NT2/D1 (cell line): ENCODE measurements around the gene CRTC1.

Experiments
- DNase-seq: peaks from one replicate; pipeline ENCODE4 v3.0.0-alpha.2; 2011; ENCODE audit warnings: low read depth, low spot score
- H3K27me3 ChIP-seq: 2 replicates; pipeline ENCODE4 v1.6.0; 2011; ENCODE audit warnings: mild to moderate bottlenecking; ENCODE audit not compliant: insufficient read length, insufficient read depth
- H3K36me3 ChIP-seq: 2 replicates; pipeline ENCODE4 v1.6.1; 2011; ENCODE audit warnings: mild to moderate bottlenecking, low read length, mixed read lengths; ENCODE audit not compliant: insufficient read depth, insufficient read length
- H3K4me1 ChIP-seq: 2 replicates; pipeline ENCODE4 v1.5.1; 2011; ENCODE audit not compliant: insufficient read depth, insufficient read length
- H3K4me3 ChIP-seq: 2 replicates; pipeline ENCODE4 v1.5.1; 2011; ENCODE audit warnings: low read depth; ENCODE audit not compliant: insufficient read length
- H3K9ac ChIP-seq: 2 replicates; pipeline ENCODE4 v1.6.0; 2011; ENCODE audit warnings: low read depth; ENCODE audit not compliant: insufficient read length
- H3K9me3 ChIP-seq: 2 replicates; pipeline ENCODE4 v1.5.1; 2011; ENCODE audit warnings: mild to moderate bottlenecking, low read length; ENCODE audit not compliant: insufficient read depth
- SUZ12 ChIP-seq: IDR thresholded peaks from 2 replicates; pipeline ENCODE4 v1.6.1; 2011; ENCODE audit not compliant: insufficient read length, insufficient read depth; ENCODE audit errors: extremely low read depth
- YY1 ChIP-seq: IDR thresholded peaks from 2 replicates; pipeline ENCODE4 v1.6.1; 2011; ENCODE audit not compliant: insufficient read length, insufficient read depth
- ZNF274 ChIP-seq: IDR thresholded peaks from 2 replicates; pipeline ENCODE4 v1.6.1; 2011; ENCODE audit warnings: mild to moderate bottlenecking, low read depth, low read length

Gene CRTC1

GRCh38 chr19:18750295-18750970 is 67.0 kb downstream of the CRTC1 start:
- Histone ChIP-seq H3K9ac (peak overlapping the region; percentile 34), H3K36me3 (peaks cover 29% of the 10 kb centered on the region), H3K4me1 (peaks cover 26% of the 10 kb centered on the region), H3K4me3 (no peak overlapping the region), H3K27me3 (no peaks in the 10 kb centered on the region), H3K9me3 (no peaks in the 10 kb centered on the region)
- no peak for DNase-seq
- TF ChIP-seq ZNF274: no peak
- TF ChIP-seq YY1: no peak
- no peak for TF ChIP-seq SUZ12

GRCh38 chr19:18751571-18751970 is 68.1 kb downstream of the CRTC1 start:
- H3K9ac ChIP-seq: peak overlapping the region; percentile 36
- H3K36me3 ChIP-seq: peaks cover 29% of the 10 kb centered on the region
- peaks cover 19% of the 10 kb centered on the region for H3K4me1 ChIP-seq
- no peak overlapping the region for H3K4me3 ChIP-seq
- TF ChIP-seq ZNF274: no peak
- no peak for TF ChIP-seq SUZ12
- TF ChIP-seq YY1: no peak
- DNase-seq: no peak
- no peaks in the 10 kb centered on the region for H3K9me3 ChIP-seq
- no peaks in the 10 kb centered on the region for H3K27me3 ChIP-seq

DNA sequence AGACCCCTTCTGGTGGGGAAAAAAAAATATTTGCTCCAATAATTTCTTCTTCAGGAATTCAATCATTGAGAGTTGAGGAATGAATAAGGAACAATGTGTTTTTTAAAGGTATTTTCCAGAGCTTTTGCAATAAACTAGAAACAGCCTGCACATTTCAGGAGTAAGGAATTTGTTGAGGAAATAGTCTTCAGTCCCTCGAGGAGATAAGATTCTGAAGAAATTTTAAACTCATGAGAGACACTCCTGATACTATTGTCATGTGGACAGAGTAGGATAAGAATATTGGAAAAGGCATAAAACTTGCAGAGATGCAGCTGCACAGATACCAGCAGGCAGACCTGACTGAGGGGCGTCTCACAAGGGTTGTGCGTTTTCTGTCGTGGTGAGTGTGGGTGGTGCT is 71.0 kb downstream of the CRTC1 start:
- no peak overlapping the region for H3K9ac ChIP-seq
- DNase-seq: no peak
- H3K9me3 ChIP-seq: no peaks in the 10 kb centered on the region
- H3K4me3 ChIP-seq: no peak overlapping the region
- peaks cover 22% of the 10 kb centered on the region for H3K4me1 ChIP-seq
- peaks cover 28% of the 10 kb centered on the region for H3K36me3 ChIP-seq
- TF ChIP-seq SUZ12 (no peak), ZNF274 (no peak), YY1 (no peak)
- no peaks in the 10 kb centered on the region for H3K27me3 ChIP-seq

GRCh38 chr19:18756896-18757295 is 73.4 kb downstream of the CRTC1 start:
- Histone ChIP-seq H3K9ac (no peak overlapping the region), H3K9me3 (no peaks in the 10 kb centered on the region), H3K27me3 (no peaks in the 10 kb centered on the region), H3K4me3 (no peak overlapping the region), H3K36me3 (peaks cover 15% of the 10 kb centered on the region), H3K4me1 (peaks cover 12% of the 10 kb centered on the region)
- DNase-seq: no peak
- TF ChIP-seq YY1: no peak

DNA sequence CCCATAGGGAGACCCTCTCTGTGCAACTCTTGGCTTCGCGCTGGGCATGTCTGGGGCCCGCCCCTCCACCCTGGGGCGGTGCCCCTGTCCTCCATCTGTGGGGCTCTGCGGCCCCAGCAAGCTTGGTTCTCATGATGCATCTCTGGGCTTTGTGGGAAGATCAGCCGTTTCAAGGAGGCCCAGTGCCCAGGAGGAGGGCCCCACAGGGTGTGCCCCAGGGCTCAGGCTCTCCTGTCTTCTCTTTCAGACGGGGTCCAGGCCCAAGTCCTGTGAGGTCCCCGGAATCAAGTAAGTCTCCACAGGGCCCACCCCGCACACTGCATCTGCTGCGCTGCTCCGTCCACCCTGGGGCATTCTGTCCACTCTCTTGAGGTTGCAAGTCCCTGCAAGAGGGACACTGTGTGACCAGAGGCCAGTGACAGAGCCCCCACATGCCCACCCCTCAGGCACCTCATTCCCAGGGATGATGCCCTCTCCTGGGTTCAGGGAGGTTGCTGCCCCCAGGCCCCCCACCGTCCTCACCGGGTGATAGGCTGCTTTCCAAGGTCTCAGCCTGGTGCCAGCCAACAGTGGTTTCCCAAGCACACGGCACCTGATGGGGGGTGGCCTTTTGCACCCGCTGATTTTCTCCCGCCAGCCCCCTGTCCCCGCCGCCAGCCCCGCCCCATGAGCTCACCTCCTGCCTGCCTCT is 76.0 kb downstream of the CRTC1 start:
- H3K9ac ChIP-seq: no peak overlapping the region
- H3K4me3 ChIP-seq: no peak overlapping the region
- no peaks in the 10 kb centered on the region for H3K9me3 ChIP-seq
- H3K36me3 ChIP-seq: peaks cover 3% of the 10 kb centered on the region
- DNase-seq: no peak
- peaks cover 15% of the 10 kb centered on the region for H3K4me1 ChIP-seq
- peaks cover 8% of the 10 kb centered on the region for H3K27me3 ChIP-seq
- no peak for TF ChIP-seq ZNF274
- TF ChIP-seq SUZ12: no peak
- no peak for TF ChIP-seq YY1

- H3K4me3 ChIP-seq: no peak overlapping the region
- H3K27me3 ChIP-seq: peaks cover 8% of the 10 kb centered on the region
- TF ChIP-seq YY1: no peak
- no peak for TF ChIP-seq ZNF274
- TF ChIP-seq SUZ12: no peak
- no peaks in the 10 kb centered on the region for H3K9me3 ChIP-seq
- no peak overlapping the region for H3K9ac ChIP-seq
- H3K4me1 ChIP-seq: peaks cover 15% of the 10 kb centered on the region
- H3K36me3 ChIP-seq: no peaks in the 10 kb centered on the region
- DNase-seq: no peak
Observed at GRCh38 chr19:18759995-18760426, 76.5 kb downstream of the CRTC1 start.
